GM18873 (cell line): ENCODE measurements around the gene DSE.

Source experiments
- ATAC-seq: cut with Tn5 transposase; IDR thresholded peaks from one replicate; pipeline ENCODE4 v1.9.1; 2021; ENCODE audit warnings: mild to moderate bottlenecking, moderate library complexity, moderate number of reproducible peaks; ENCODE audit not compliant: unreplicated experiment, low FRiP score

DSE gene

DNA sequence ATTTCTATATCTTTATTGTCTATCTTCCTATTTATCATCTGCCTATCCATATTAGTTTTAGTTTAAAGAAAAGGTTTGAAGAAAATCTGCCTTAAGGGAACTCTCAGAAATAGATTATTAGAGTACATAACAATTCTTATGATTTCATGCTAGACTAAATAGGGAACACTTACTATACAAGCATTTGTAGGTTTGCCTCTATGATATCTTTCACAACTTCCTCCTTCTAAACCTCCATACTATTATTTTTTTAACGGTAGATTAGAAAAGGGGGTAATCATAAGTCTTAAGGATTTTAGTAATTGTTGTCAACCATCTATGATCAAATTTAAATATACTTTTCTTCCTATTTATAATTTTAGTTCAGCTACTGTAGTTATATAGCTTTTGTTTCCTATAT lies 11.6 kb upstream of the DSE start:
- no peak for ATAC-seq

DNA sequence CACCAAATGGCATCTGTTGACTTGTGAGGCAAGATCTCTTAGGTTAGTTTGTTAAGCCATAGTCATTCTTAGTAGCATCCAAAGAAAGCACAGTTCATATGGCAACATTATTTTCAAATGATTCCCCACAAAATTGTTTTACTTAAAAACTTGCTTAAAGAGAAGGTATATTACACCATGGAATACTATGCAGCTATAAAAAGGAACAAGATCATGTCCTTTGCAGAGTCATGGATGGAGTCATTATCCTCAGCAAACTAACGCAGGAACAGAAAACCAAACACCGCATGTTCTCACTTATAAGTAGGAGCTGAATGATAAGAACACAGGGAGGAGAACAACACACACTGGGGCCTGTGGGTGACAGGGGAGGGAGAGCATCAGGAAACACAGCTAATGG lies 10.9 kb upstream of the DSE start:
- ATAC-seq, result no peak

DNA sequence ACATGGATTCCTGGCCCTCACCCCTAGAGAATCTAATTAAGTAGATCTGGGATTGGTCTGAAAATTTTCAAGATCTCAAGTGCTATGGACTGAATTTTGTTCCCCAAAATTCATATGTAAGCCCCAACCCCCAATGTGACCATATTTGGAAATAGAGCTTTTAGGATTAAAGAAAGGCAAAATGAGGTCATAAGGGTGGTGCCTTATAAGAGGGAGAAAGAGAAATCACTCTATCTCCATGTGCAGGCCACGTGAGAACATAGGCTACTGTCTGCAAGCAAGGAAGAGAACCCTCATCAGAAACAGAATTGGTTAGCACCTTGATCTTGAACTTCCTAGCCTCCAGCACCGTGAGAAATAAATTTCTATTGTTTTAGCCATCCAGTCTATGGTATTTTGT lies 8.5 kb upstream of the DSE start:
- no peak for ATAC-seq

DNA sequence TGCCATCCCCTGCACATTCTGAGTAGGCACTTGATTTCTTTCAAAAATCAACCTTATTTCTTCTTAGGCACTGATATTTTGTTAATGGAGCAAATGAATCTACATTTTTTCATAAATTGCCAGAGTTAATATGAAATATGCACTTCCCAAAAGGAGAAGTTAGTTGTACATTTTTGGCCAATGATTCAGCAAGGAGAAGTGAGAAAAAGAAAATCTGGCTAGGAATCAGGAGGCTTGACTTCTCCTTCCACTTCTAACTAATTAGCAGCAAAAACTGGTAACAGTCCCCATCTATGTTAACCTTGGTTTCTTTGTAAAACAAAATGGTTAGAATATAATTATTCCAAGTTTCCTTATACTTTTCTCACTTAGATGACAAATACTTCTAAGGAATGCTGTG lies 7.0 kb upstream of the DSE start:
- ATAC-seq, result no peak

DNA sequence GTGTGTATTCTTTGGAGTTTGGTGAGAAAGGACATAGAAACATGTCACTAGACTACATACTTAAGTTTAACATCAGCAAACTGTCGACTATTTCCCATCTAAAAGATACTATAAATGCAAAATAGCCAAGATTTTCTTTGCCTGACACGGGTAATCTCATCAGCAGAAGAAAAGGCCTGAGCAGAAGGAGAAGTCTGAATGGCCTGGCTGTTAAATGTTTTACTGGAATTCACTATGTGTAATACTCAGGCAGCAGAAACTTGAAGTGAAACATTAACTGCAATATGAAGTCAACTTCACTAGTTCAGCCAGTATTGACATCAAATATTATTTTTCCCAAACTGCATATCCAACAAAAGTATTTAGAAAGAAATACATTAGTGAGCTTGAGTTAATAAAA lies 6.4 kb upstream of the DSE start:
- ATAC-seq, result no peak

DNA sequence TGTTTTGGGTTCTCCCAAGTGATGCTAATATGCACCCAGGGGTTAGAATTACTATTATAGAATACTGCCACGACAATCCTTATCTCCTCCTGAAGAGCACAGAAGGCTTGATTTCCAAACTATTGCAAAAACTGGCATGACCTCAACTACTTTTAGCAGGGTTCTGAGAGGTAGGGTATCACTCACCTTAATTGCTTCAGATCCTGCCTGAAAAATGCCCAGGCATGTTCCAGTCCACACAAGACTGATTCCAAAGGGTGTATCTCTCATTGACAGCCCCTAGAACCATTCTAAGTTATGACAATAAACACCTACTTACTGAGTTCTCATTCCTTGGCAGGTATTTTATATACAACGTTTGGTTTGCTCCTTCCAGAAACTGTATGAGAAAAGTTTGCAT lies 5.0 kb upstream of the DSE start:
- no peak for ATAC-seq

DNA sequence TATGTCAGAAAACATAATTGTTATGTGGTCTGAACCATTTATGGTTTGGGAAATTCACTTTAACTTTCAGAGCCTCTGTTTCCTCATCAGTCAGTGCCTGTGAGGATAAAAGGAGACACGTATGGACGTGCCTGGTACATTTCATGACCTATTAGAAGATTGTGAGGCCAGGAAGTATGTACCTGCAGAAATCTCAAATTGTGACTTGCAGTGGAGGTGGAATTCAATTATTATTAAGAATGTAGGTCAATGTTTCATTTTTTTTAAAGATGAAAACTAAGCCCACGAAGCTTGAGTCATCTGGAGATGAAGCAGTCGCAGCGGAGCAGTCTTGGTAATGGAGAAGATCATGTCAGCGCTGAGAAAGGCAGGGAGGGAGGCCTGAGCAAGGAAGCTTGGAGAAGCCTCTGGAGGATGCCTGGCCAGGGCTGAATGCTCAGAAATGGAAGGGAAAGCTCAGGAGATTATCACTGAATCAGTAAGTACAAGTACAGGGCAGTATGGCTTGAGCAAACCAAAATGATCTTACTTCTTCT lies 3.9 kb upstream of the DSE start:
- ATAC-seq, result no peak

DNA sequence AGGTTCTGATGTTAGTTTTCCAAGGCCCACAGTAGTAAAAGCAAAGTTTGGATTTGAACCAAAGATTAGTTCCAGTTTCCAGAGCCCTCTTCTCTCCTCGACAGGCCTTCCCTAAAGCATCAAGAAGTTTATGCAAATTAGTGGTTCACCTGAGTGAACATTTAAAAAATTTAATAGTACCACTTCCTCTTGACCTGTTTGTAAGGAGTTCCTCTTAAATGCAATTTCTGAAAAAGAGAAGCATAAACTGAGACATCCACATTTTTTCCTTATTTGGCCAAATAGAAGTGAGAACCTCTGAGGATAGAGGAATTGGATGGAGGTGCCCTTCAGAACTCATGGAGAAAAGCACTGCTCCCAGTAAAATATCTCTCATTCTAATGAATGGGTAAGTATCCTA lies 1.2 kb upstream of the DSE start:
- ATAC-seq, result peak; percentile 48

DNA sequence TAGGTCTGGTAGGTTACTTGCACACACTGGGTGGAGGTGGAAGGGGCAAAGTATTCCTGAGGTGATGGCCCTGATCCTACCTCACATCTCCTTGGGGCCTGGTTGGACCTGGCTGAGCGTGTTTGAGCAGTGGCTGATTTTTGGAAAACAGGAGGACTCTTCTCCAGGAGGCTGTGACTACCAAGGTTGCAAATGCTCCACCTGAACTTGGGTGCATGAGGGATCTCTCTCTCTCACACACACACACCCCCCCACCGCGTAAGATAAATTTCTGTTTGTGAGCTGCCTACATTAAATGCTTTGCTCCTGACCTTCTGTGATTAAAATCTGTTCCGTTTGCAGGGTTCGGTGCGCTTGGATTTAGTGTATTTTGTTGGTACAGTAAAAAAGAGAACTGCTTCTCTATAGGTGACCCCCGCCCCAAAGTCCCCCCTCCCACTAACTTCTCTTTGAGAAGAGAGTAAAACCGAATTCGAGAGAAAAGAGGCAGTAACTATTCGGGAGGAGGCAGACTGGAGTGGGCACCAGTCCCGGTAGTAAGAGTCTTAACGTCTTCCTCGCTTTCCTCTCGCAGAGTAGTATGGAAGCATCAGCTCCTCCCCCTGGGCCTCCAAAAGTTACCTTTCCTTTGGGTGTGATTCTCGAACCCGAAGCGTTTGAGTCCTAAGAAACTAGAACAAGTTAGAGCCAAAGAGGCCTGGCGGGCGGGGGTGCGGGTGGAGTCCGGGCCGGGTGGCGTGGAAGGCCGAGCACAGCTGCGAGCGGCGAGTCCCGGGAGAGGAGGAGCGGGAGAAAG lies 585 bp upstream of the DSE start:
- ATAC-seq, result peak; percentile 35

DNA sequence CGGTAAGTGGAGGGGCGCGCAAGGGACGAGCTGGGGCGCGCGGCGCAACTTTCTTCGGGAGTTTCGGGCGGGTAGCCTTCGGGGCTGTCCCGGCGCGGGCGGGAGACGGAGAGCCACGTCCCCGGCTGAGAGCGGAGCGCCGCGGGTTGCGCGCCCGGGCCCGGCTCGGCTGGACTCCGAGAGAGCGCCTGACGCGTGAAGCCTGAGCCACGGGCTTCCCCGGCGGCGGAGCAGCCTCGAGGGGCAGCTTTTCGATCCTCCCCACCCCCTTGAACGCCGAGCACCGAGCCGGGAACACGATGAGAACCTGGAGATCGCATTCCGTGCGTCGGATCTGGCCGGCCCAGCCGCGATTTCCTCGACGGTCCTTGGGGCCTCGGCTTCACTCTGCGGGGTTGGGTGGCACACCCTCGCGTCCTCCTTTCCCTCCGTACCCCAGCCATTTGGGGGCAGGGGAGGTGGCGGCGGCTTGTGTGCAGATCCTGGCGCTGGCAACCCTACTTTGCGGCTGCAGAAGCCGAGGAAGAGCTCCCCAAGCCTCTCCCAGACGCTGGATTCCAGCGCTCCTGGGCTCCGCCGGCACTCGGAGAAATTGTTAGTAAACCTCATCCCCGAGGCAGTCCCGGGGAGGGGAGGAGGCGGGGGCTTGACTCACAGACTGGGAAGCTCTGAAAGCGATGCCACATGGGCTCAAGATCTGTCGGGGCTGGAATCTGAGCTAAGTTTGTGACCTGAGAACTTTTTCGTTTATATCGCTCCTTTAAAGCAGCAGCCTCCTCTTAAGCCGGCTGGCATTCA lies 572 bp downstream of the DSE start:
- peak; percentile 38 for ATAC-seq

DNA sequence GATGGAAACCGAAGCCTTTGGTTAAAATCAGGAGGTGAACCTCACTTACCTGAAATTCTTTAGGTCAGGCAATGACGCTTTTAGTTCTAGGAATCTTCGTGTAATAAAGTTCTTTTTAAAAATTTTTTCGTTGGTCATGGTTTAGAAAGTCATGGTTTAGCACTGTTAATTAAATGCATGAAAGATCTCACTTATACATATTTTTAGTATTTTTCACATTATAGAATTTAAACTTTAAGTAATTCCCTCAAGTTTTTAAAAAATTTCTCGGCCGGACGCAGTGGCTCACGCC lies 1.1 kb downstream of the DSE start:
- ATAC-seq, result no peak

DNA sequence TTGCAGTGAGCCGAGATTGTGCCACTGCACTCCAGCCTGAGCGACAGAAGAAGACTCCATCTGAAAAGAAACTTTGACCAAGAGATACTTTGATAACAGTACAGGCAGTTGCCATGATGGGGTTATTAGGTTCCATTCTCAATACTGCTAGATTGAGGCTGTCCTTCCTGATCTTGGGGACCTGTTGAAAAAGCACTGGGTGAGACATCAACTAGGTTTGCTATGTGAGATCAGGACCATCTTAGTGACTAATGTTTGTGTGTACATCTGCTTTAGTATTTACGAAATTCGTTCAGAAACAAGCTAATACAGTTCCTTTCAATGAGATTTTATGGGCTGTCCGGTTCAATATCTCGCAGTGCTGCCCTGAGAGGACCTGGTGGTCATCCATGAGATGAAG lies 2.6 kb downstream of the DSE start:
- no peak for ATAC-seq

DNA sequence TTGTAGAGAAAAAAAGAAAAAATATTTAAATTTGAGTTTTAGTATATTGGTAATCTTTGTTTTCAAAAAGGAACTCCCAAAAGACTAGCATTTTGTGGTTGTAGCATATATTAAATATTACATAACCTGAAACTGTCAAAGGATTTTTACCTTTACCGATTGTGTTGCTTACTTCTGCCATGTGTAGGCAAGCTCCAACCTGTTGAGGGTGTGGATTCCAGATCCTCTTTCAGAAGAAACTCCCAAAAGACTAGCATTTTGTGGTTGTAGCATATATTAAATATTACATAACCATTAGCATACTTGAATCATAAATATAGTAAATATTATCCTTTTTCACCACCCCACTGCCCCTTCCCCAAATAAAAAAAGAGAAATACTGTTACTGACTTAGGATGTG lies 3.2 kb downstream of the DSE start:
- no peak for ATAC-seq

DNA sequence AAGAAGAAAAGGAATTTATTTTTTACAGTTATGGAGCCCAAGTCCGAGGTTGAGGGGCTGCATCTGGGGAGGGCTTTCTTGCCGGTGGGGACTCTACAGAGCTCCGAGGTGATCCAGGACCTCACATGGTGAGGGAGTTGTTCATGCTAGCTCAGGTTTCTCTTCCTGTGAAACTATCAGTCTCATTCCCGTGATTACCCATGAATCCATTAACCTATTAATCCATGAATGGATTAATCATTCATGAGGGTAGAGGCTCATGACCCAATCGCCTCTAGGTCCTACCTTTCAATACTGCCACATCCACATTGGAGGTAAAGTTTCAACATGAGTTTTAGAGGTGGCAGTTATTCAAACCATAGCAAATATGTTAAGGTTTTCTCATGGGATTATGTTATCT lies 3.8 kb downstream of the DSE start:
- no peak for ATAC-seq

DNA sequence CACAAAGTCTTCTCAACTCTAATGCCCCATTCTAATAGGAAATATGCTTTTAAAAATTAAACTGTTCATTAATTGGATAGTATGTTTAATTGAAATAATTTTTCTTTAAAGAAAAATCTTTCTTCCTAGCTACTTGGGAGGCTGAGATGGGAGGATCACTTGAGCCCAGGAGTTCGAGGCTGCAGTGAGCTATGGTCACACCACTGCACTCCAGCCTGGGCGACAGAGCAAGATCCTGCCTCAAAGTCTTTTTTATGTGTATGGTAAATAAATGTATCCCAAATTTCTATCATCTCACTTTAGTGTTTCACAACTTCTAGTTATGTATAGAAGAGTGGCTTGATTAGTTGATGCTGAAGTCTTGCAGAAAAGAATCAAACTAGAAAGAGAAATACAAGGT lies 4.5 kb downstream of the DSE start:
- no peak for ATAC-seq

DNA sequence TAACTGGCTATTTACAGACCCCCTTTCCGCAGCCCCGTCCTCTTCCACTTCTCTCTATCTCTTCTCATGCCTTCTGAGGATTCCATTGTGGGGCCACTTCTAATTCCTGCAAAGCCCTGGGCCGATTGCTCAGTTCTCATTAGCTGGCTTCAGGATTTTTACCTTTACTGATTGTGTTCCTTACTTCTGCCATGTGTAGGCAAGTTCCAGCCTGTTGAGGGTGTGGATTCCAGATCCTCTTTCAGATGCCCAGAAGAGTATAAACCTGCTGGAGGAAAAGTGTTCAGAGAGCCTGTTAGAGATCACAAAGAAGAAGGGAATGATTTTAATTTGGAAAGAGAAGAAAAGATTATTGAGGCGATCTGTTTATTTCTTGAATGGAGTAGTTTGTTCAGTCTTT lies 5.4 kb downstream of the DSE start:
- ATAC-seq, result no peak

DNA sequence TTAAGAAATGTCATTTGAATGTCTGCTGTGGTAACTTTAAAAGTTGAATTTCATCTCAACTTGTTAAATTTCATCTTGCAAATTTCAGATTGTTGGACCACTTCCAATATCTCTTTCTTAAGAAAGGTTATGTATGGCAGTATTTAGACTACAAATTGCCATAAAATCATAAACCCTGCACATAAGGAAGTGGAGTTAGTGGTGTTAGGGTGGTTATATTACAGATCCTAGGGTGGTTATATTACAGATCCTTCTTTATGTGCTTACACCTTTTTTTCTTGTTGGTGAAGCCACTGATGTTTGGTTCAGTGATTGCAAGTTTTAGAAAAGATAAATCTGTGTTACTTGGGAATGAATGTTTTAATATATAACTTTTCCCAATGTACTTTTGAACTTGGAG lies 9.0 kb downstream of the DSE start:
- ATAC-seq, result no peak

DNA sequence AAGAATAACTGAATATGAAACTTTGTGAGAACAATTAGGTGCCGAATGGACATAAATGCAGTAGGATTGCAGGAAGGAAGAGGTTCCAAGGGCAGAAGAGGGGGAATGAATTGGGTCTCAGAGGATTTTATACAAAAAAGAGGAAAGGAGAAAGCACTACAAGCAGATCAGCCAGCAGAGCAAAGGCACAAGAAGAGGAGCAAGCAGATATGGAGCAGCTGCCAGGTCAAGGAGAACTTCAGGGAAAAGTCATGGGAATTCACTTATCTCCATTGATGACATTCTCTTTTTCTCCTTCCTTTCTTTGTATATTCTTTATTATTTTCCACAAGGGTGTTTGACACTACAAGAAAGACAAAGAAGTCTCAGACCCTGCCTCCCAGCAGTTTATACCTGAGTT lies 9.6 kb downstream of the DSE start:
- ATAC-seq, result no peak

DNA sequence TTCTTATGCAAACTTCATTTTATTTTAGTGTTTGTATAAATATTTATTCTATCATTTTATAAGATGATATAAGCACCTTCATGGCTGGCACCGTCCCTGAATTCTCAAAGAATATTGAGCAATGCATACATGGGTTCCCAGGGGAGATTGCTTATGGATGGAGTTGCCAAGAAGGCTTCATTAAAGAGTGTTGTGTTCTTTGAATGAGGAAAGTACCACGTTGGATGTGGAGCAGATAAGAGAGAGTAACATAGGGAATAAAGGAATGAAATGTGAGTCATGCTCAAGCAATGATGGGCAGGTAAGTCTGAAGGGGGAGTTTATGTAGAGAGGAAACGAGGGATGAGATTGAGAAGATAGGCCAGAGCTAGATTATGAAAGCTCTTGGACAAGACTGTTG lies 10.3 kb downstream of the DSE start:
- no peak for ATAC-seq

DNA sequence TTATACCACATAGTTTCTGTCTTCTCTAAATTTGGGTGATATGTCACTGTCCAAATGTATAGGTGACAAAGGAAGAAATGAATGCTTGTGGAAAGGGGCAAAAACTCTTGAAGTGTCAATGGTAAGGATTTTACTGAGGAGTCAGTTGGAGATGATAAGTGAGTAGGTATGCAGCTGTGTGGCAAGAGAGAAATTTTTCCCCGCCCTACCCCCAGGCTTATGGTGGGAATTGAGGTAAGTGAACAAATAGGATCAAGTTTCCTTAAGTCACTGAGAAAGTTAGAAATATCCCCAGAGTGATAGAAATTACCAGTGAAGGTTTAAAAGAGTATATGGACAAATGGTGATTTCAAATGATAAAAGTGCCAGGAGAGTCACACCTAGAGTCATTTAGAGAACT lies 11.8 kb downstream of the DSE start:
- no peak for ATAC-seq

DNA sequence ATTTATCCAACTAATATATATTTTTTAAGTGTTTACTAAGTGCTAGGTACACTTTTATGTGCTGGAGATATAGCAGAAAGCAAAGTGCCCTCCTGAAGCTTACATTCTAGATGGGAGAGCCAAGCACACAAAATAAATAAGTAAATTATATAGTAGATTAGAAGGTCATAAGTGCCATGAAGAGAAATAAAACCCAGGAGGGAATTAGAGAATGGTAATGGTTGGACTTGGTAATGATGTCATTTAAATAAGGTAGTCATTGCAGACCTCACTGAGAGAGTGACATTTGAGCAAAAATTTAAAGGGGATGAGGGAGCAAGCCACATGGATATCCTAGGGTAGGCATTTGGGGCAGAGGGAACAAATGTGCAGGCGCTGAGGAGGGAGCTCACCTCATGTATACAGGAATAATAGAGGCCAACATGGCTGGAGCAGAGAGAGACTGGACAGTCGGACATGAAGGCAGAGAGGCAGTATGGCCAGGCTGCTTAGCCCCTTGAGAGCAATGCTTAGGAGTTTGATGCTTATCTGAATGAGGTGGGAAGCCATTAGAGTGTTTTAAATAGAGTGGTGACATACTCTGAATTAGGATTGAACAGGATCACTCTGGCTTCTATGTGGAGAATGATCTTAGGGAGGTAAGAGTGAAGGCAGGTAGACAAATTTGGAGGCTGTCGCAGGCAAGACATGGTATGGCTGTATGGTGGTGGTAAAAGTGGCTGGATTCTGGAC lies 14.1 kb downstream of the DSE start:
- ATAC-seq, result no peak

DNA sequence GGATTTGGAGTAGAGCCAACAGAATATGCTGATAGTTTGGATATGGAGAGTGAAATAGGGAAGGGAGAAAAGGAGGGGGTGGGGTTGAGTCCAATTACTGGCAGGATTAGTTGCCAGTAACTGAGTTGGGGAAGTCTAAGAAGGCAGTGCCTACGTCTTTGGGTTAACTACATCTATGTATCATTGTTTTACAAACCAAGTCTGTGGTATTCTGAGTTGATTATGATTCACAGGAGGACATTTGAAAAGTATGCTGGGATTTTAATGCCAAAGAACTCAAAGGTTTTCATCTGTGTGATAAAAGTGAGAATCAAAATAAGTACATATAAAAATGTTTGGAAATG lies 14.7 kb downstream of the DSE start:
- ATAC-seq, result no peak
